NCI-H460 (cell line): ENCODE results near the gene RHEBL1. TPM values are rescaled to one million over a fixed set of nuclear protein-coding genes. Genes with fewer than 3 reads are reported as not detected.
"Not testable (repeated sequence)": the region's sequence is repeated elsewhere in the genome, so short reads cannot be mapped to it uniquely, and the experiment has no call there.

ENCODE experiments used
- DNase-seq: peaks from one replicate; pipeline ENCODE4 v3.0.0-alpha.2; 2016; ENCODE audit warnings: low read depth; ENCODE audit errors: extremely low read depth
- total RNA-seq: library from RNA; depleted of rRNA; stranded (reverse); fragments of >200 nt; shearing (Covaris generic); gene quantifications from 2 replicates; pipeline ENCODE4 v1.2.3, GENCODE V29; 2014

The RHEBL1 gene
- total RNA-seq, 1 experiment from 2014 or later, result 5.1 TPM

- no peak for DNase-seq
These were observed 20.3 kb upstream of the RHEBL1 start for GRCh38 chr12:49089821-49090773.

DNA sequence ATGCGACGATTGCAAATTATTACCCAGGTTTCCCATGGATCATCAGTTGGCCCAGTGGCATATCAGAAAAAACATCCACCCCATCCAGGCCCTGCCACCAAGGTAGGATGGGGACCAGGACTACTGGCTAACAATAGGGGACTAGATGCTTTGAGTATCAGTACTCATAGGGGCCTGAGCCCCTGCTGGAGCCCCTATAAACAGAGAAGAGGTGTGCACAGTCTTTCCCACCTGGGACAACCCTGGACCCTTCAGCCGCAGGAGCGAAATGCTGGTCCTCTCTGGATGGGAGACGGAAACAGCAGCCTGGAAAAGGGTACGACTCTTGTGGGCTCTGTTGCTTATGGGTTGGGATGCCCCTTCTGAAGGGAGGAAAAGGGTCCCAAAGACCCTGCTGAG lies 19.2 kb upstream of the RHEBL1 start:
- DNase-seq, result no peak

DNA sequence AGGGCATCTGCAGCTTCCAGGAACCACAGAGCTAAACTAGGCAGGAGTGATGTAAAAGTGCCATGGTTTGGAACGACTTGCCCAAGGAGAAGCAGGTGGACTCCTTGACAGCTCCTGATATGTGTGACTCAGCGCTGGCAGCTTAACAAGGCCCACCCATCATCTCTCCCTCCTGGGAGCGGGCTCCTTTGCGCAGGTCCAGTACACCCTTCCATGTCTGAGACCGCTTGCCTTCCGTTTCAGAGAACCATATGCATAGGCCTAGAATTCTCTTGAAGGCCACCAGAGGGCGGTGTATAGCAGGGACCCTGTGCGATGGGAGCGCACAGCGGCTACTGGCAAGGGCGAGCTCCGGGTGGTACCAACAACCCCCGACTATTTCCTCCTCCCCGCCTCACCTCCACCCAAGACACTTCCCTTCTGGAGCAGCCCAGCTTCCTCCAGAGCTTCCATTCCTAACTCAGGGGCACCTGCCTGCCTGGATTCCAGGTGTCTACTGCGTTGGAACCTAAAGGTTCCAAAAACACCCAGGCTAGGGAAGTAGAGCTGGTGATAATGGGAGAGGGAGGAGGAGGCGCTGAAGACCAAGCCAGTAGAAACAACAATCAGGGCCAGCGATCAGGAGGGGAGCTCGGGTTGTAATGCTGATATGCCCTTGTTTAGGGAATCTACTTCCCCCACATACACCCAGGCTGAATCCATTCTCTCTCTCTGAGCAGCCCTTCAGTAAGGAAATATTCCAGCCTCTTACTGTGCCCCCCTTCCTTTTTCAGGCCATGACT lies 18.6 kb upstream of the RHEBL1 start:
- DNase-seq, result peak; percentile 85

DNA sequence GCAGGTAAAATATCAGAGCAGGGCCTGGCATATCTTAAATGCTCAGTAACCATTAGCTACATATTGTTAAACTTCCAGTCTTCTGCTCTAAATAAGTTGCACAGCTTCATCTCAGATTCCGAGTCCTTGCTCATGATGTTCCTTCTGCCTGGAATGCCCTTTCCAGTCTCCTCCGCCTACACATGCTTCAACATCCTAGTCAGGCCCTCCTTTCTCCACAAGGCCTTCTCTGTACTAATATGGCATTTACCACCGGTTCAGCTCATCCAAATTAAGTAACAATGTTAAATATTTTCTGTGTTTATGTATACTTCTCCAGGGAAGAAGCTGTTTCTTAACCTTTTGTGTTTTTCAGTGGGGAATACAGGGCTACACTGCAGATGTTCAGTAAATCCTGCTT lies 16.3 kb upstream of the RHEBL1 start:
- no peak for DNase-seq

- DNase-seq, result no peak
These were observed 14.7 kb upstream of the RHEBL1 start for GRCh38 chr12:49084438-49084837.

DNA sequence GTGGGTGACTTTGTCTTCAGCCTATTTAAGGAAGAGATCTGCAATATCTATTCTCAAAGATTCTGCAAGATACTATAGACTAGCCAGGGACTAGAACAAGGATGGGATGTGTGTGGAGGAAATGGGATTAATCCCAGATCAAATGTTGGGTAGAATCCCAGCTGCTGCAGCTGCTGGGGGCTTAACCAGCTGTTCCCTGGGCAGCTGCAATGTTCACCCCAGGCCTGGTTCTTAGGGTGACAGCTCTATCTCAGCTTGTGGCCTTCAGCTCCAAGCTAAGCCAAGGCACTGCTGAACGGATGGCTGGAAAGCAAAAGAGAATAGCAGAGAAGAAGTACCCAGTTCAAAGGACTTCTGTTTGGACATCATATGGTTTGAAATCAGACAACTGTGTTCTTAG lies 10.0 kb upstream of the RHEBL1 start:
- DNase-seq, result no peak

DNA sequence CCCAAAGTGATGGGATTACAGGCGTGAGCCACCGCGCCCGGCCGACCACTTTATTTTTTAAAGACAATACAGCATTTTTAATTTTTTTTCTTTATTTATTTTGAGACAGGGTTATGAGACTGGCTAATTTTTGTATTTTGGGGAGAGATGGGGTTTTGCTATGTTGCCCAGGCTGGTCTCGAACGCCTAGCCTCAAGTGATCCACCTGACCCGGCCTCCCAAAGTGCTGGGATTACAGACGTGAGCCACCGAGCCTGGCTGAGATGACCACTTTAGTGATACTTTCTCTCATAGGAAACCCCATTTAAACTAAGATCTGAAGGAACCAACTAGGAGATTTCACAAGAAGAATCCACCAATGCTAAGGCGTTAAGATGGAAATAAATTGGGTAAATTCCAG lies 1.2 kb upstream of the RHEBL1 start:
- no peak for DNase-seq

- DNase-seq, result no peak
These were observed 786 bp downstream of the RHEBL1 start for GRCh38 chr12:49068879-49069506.

GRCh38 chr12:49066120-49066519 lies 3.7 kb downstream of the RHEBL1 start:
- DNase-seq, result no peak

GRCh38 chr12:49064767-49065152 lies 5.0 kb downstream of the RHEBL1 start:
- DNase-seq, result no peak

GRCh38 chr12:49061916-49062315 lies 7.9 kb downstream of the RHEBL1 start:
- not testable (repeated sequence) for DNase-seq

- DNase-seq, result no peak
These were observed 8.6 kb downstream of the RHEBL1 start for GRCh38 chr12:49061157-49061650.

- DNase-seq, result peak; percentile 85
These were observed 9.3 kb downstream of the RHEBL1 start, which contains the start of gene KMT2D for GRCh38 chr12:49060237-49061156. TSS of gene KMT2D (minus strand) at chr12:49060794. CDS start at chr12:49055324, 5,470 bp downstream.

DNA sequence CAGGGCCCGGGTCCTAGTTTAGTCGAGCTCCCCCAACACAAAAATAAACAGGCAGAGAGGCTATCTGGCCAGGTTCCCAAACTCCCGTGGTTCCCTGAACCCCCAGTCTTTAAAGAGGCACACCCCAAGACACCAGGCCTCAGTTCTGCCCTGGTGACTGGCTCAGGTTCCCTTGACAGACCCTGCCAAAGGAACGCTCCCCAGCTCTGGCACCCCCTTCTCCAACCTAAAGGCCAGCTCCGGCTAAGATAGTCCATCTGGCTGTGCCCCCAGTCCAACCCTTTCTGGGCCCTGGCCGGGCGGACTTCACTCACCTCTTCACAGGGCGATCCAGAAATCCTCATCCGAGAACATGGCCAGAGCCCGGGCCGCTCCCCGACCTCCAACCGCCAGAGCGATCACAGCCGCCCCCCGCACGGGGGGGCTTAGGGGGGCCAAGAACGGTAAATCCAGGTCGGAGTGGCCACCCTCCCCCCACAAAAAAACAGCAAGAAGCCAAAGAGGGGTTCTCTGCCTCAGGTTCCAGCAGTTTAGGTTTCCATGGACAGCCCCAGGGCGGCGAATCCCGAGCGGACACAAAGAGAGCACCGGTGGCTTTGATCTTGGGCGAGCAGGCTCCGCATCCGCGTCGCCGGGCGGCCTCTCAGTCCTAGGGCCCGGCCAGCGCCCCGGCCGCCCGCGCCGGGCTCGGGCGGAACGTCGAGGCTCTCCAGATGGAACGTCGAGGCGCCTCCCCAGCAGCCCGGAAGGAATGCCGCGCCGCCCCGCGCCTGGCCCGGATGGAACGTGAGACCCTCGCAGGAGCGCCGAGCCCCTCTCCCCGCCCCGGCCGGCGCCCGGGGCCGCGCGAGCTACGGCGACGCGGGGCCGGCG lies 10.2 kb downstream of the RHEBL1 start:
- no peak for DNase-seq

- DNase-seq, result no peak
These were observed 10.8 kb downstream of the RHEBL1 start for GRCh38 chr12:49059045-49059298.

DNA sequence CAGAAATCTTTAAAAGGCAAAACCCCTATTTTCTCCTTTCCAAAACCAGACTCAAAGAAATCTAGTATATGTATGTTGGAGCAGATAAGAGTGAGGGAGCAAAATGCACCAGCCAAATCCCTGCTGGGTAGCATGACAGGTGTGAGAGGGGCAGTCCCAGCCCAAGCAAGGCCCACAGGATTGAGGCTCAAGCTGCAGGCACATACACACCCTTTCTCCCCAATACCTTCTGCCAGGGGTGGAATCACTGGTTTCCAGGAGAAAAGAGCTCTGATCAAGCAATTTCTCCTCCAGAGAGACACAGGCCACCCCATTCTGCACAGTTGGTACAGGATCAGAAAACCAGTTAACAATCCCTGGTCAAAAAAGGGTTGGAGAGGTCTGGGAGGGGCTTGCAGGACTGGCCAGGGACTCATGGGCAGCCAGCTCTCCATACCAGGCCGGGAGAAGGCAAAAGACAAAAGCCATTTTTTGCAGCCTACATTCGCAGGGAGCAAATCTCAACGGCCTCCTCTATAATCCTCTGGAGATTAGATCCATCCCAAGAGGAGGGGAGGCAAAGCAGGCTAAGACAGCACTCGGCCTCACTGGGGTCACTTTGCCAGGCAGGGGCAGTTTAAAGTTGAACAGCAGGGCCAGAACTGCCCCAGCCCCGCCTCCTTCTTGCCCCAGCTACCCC lies 11.3 kb downstream of the RHEBL1 start:
- no peak for DNase-seq

GRCh38 chr12:49057888-49058287 lies 11.9 kb downstream of the RHEBL1 start:
- no peak for DNase-seq

- DNase-seq, result peak; percentile 42
These were observed 13.6 kb downstream of the RHEBL1 start for GRCh38 chr12:49055978-49056754.
